GM21825 (cell line): ENCODE results near the gene B9D1.

Source experiments
- ATAC-seq: cut with Tn5 transposase; IDR thresholded peaks from one replicate; pipeline ENCODE4 v1.9.1; 2021; ENCODE audit warnings: mild to moderate bottlenecking, moderate library complexity; ENCODE audit not compliant: unreplicated experiment

Gene B9D1

GRCh38 chr17:19341211-19341631 is 21.3 kb downstream of the B9D1 start:
- ATAC-seq = no peak

- no peak for ATAC-seq
Measured at GRCh38 chr17:19339341-19339815, 23.1 kb downstream of the B9D1 start.

- no peak for ATAC-seq
Measured at GRCh38 chr17:19338031-19338990, 24.2 kb downstream of the B9D1 start.

GRCh38 chr17:19337712-19338023 is 24.9 kb downstream of the B9D1 start:
- no peak for ATAC-seq

- no peak for ATAC-seq
Measured at GRCh38 chr17:19336938-19337711, 25.4 kb downstream of the B9D1 start.

- no peak for ATAC-seq
Measured at GRCh38 chr17:19335951-19336631, 26.4 kb downstream of the B9D1 start.

- ATAC-seq = no peak
Measured at GRCh38 chr17:19334331-19334730, 28.2 kb downstream of the B9D1 start.

- ATAC-seq = no peak
Measured at GRCh38 chr17:19333736-19334290, 28.7 kb downstream of the B9D1 start.

GRCh38 chr17:19333132-19333440 is 29.4 kb downstream of the B9D1 start:
- no peak for ATAC-seq

- no peak for ATAC-seq
Measured at GRCh38 chr17:19332371-19333131, 30.0 kb downstream of the B9D1 start.

GRCh38 chr17:19331543-19332245 is 30.8 kb downstream of the B9D1 start:
- no peak for ATAC-seq

- no peak for ATAC-seq
Measured at GRCh38 chr17:19331134-19331533, 31.4 kb downstream of the B9D1 start.

GRCh38 chr17:19330271-19330670 is 32.3 kb downstream of the B9D1 start:
- no peak for ATAC-seq

- ATAC-seq = no peak
Measured at GRCh38 chr17:19329839-19330238, 32.7 kb downstream of the B9D1 start.

GRCh38 chr17:19329136-19329535 is 33.4 kb downstream of the B9D1 start:
- no peak for ATAC-seq

GRCh38 chr17:19328441-19329061 is 34.0 kb downstream of the B9D1 start:
- ATAC-seq = no peak

GRCh38 chr17:19327031-19327783 is 35.3 kb downstream of the B9D1 start:
- ATAC-seq = no peak

- no peak for ATAC-seq
Measured at GRCh38 chr17:19325542-19325941, 37.0 kb downstream of the B9D1 start.

GRCh38 chr17:19322861-19323260 is 39.7 kb downstream of the B9D1 start:
- no peak for ATAC-seq
